Esophagus mucosa (tissue), 1 donor: Measurements from ENCODE around the gene FLT3. TPM values are rescaled to one million over a fixed set of nuclear protein-coding genes. Genes with fewer than 3 reads are reported as not detected.

Experiments
- ATAC-seq: fragments of 200-7000 bp; cut with Tn5 transposase; one replicate; pipeline ENCODE4 v1.9.1; 2020
- total RNA-seq: library from RNA; stranded (reverse); gene quantifications from one replicate; pipeline ENCODE4 v1.2.4, GENCODE V29; 2023
- donor health status: DM: yes; HTN: yes; CAD: no.

The FLT3 gene
- total RNA-seq, 1 donor from 2014 or later = 0.12 TPM

- no peak for ATAC-seq
Observed at GRCh38 chr13:28001049-28001448, 99.3 kb downstream of the FLT3 start.

GRCh38 chr13:28000567-28000966, 99.8 kb downstream of the FLT3 start:
- ATAC-seq = no peak

GRCh38 chr13:27997904-27998522, 102.4 kb downstream of the FLT3 start:
- ATAC-seq = no peak

GRCh38 chr13:27991881-27992280, 108.5 kb downstream of the FLT3 start:
- no peak for ATAC-seq

- no peak for ATAC-seq
Observed at GRCh38 chr13:27988520-27988919, 111.9 kb downstream of the FLT3 start, which contains the start of gene URAD. TSS of gene URAD (minus strand) at chr13:27988693. CDS start at chr13:27988637, 56 bp downstream.

GRCh38 chr13:27985600-27985999, 114.8 kb downstream of the FLT3 start:
- ATAC-seq = no peak

- ATAC-seq = no peak
Observed at GRCh38 chr13:27982361-27982760, 118.0 kb downstream of the FLT3 start.

- ATAC-seq = no peak
Observed at GRCh38 chr13:27981006-27981708, 119.2 kb downstream of the FLT3 start.

GRCh38 chr13:27980280-27980998, 119.9 kb downstream of the FLT3 start:
- no peak for ATAC-seq

- no peak for ATAC-seq
Observed at GRCh38 chr13:27979765-27980279, 120.6 kb downstream of the FLT3 start.

- no peak for ATAC-seq
Observed at GRCh38 chr13:27979001-27979643, 121.3 kb downstream of the FLT3 start.

GRCh38 chr13:27978301-27978968, 121.9 kb downstream of the FLT3 start:
- ATAC-seq = no peak

- no peak for ATAC-seq
Observed at GRCh38 chr13:27977476-27978300, 122.7 kb downstream of the FLT3 start.

- no peak for ATAC-seq
Observed at GRCh38 chr13:27976362-27977091, 123.8 kb downstream of the FLT3 start.

- no peak for ATAC-seq
Observed at GRCh38 chr13:27975564-27976361, 124.6 kb downstream of the FLT3 start.

- no peak for ATAC-seq
Observed at GRCh38 chr13:27973961-27974662, 126.3 kb downstream of the FLT3 start.

GRCh38 chr13:27973291-27973690, 127.1 kb downstream of the FLT3 start:
- ATAC-seq = no peak

- no peak for ATAC-seq
Observed at GRCh38 chr13:27972478-27972820, 127.9 kb downstream of the FLT3 start.

- ATAC-seq = no peak
Observed at GRCh38 chr13:27971776-27972477, 128.4 kb downstream of the FLT3 start.
